Measurements from ENCODE around the gene POPDC2. TPM values are rescaled to one million over a fixed set of nuclear protein-coding genes. Genes with fewer than 3 reads are reported as not detected.
A peak's percentile ranks its signal among the peaks of the same experiment; 100 is the strongest.

The POPDC2 gene
- total RNA-seq, 2 donors from 2014 or later: 0.78 to 0.99 TPM

DNA sequence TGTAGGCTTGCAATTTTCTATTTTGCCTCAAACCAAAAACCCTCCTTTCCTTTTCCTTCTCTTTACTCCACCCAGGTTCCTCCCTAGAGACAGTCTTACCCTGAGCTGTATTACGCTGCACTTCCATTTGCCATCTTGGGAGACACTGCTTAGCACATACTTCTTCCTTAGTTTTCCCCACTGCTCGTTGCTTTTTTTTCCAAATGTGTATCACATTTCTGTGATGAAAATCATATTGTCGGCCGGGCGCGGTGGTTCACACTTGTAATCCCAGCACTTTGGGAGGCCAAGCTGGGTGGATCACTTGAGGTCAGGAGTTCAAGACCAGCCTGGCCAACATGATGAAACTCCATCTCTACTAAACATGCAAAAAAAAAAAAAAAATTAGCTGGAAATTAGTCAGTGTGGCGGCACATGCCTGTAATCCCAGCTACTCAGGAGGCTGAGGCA, 29.5 kb downstream of the POPDC2 start:
- Histone ChIP-seq H3K27ac (peak overlapping the region in 1 of 4 donors; percentile 13), H3K4me3 (no peak overlapping the region), H3K36me3 (replicated peaks in 1 of 2; ENCODE audit: insufficient read depth in 1 of 2, low read depth in 2 of 2) (no peaks in the 10 kb centered on the region), H3K9me3 (no peaks in the 10 kb centered on the region), H3K27me3 (no peaks in the 10 kb centered on the region), H3K4me1 (peaks cover 13% of the 10 kb centered on the region)
- intact Hi-C loops (cut with DNase I): no loop called here
- no peak for DNase-seq
- no peak for ATAC-seq
- WGBS, 2 donors: 88 to 94% methylated on average over 7 of the region's 7 CpGs
- TF ChIP-seq CTCF (IDR thresholded peaks at IDR 0.05) (no peak), POLR2A (IDR thresholded peaks at IDR 0.05) (no peak)

GRCh38 chr3:119630128-119630879, 30.1 kb downstream of the POPDC2 start:
- Histone ChIP-seq H3K36me3 (replicated peaks in 1 of 2; ENCODE audit: insufficient read depth in 1 of 2, low read depth in 2 of 2) (no peaks in the 10 kb centered on the region), H3K4me3 (no peak overlapping the region), H3K27me3 (no peaks in the 10 kb centered on the region), H3K9me3 (no peaks in the 10 kb centered on the region), H3K27ac (no peak overlapping the region), H3K4me1 (peaks cover 13% of the 10 kb centered on the region)
- DNase-seq (peak in 1 of 4 donors; percentile 24), ATAC-seq (no peak)
- no peak for TF ChIP-seq CTCF (IDR thresholded peaks at IDR 0.05)
- no peak for TF ChIP-seq POLR2A (IDR thresholded peaks at IDR 0.05)
- WGBS, 2 donors: 87 to 91% methylated on average over 8 of the region's 8 CpGs
- intact Hi-C loops (cut with DNase I): no loop called here

DNA sequence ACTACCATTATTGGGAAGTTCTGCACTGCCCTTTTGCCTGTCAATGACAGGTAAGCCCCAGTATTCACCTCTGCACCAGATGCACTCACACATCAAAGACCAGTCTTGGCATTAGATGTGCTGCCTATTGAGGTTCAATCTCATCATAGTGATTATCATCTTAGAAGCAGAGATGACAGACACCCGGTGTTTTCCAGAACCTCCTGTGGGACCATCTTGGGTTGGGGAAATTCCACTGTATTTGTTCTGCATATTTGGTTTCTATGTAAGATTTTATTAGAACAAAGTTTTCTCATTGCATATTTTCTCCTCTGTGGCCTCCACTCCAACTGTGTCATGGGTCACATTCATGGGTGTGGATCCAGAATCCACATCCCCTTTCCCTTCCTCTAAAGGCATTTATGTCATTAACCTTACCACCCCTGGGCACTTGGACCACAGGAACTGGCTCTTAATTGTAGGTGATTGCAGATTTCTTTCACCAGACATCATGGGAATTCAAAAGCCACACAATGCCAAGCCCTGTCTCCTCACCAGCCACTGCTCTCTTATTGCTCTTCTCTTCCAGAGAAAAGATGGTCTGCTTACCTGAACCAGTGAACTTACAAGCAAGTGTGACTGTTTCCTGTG, 31.5 kb downstream of the POPDC2 start:
- Histone ChIP-seq H3K36me3 (replicated peaks in 1 of 2; ENCODE audit: insufficient read depth in 1 of 2, low read depth in 2 of 2) (no peaks in the 10 kb centered on the region), H3K27ac (no peak overlapping the region), H3K9me3 (no peaks in the 10 kb centered on the region), H3K27me3 (no peaks in the 10 kb centered on the region), H3K4me3 (no peak overlapping the region), H3K4me1 (peaks cover 13% of the 10 kb centered on the region)
- TF ChIP-seq CTCF (IDR thresholded peaks at IDR 0.05) (no peak), POLR2A (IDR thresholded peaks at IDR 0.05) (no peak)
- DNase-seq: no peak
- no peak for ATAC-seq
- intact Hi-C loops (cut with DNase I): no loop called here
- 65 to 83% methylated on average over 1 of the region's 1 CpG for WGBS, 2 donors

- H3K4me1 ChIP-seq: peaks cover 13% of the 10 kb centered on the region
- no peak overlapping the region for H3K4me3 ChIP-seq
- no peak overlapping the region for H3K27ac ChIP-seq
- ATAC-seq (no peak), DNase-seq (no peak)
- H3K9me3 ChIP-seq: no peaks in the 10 kb centered on the region
- 71 to 90% methylated on average over 4 of the region's 4 CpGs for WGBS, 2 donors
- H3K36me3 ChIP-seq (replicated peaks in 1 of 2; ENCODE audit: insufficient read depth in 1 of 2, low read depth in 2 of 2): no peaks in the 10 kb centered on the region
- intact Hi-C loops (cut with DNase I): no loop called here
- H3K27me3 ChIP-seq: no peaks in the 10 kb centered on the region
- TF ChIP-seq POLR2A (IDR thresholded peaks at IDR 0.05): no peak
- TF ChIP-seq CTCF (IDR thresholded peaks at IDR 0.05): no peak
Observed at GRCh38 chr3:119628390-119628789, 32.0 kb downstream of the POPDC2 start.

All from body of pancreas (tissue), 4 donors.